Body of pancreas (tissue), 4 donors: ENCODE results near the gene GLRA1. TPM values are rescaled to one million over a fixed set of nuclear protein-coding genes. Genes with fewer than 3 reads are reported as not detected.

Experiments
- ATAC-seq: fragments of 150-250 bp; one replicate; pipeline ENCODE4 v1.9.1; 2016
- DNase-seq, 4 donors: peaks; one replicate each; pipeline ENCODE4 v3.0.0-alpha.2; 2019
- H3K27ac ChIP-seq, 4 donors: fragments of 200-600 bp; sonication (generic); 1 replicate in 3 of 4; 2 replicates in 1 of 4; pipeline versions ENCODE4 v1.5.1 to v1.6.1; 2016 to 2019; ENCODE audit warnings: mild to moderate bottlenecking in 1 of 4, mixed read lengths in 1 of 4, moderate library complexity in 1 of 4
- H3K27me3 ChIP-seq, 2 donors: fragments of 200-600 bp; sonication (generic); one replicate each; pipeline ENCODE4 v1.6.0; 2016; ENCODE audit warnings: mild to moderate bottlenecking in 1 of 2
- H3K36me3 ChIP-seq, 2 donors: fragments of 200-600 bp; sonication (generic); replicated peaks in 1 of 2; 2 replicates each; pipeline ENCODE4 v1.5.1; 2016; ENCODE audit warnings: low read depth in 2 of 2; ENCODE audit not compliant: insufficient read depth in 1 of 2
- H3K4me1 ChIP-seq: fragments of 200-600 bp; sonication (generic); one replicate; pipeline ENCODE4 v1.6.0; 2016
- H3K4me3 ChIP-seq, 2 donors: fragments of 200-600 bp; sonication (generic); 1 replicate in 1 of 2; 2 replicates in 1 of 2; pipeline ENCODE4 v1.5.1; 2016 to 2019
- H3K9me3 ChIP-seq, 3 donors: fragments of 200-600 bp; sonication (generic); 1 replicate in 2 of 3; 2 replicates in 1 of 3; pipeline ENCODE4 v1.5.1; 2016
- POLR2A ChIP-seq, 3 donors: fragments of 450-650 bp; IDR thresholded peaks; one replicate each; pipeline ENCODE4 v1.6.1; 2016; ENCODE audit warnings: antibody characterized with exemption in 3 of 3, mild to moderate bottlenecking in 2 of 3
- WGBS, 2 donors: methylation state at CpG; one replicate each; pipeline ENCODE4 v1.1.5; 2017; 5-methylcytosine and 5-hydroxymethylcytosine counted together
- intact Hi-C: fragments of 100-400 bp; cut with DNase I; formaldehyde crosslinking; loops from one replicate; pipeline ENCODE4 v1.15.1; 2023
- total RNA-seq, 2 donors: library from RNA; depleted of rRNA; stranded (reverse); fragments of >200 nt; gene quantifications; one replicate each; pipeline ENCODE4 v1.1.0, GENCODE V29; 2016
- TF ChIP-seq, protein P1 (sequence below), 7 experiments: fragments of 450-650 bp in 4 of 7; fragments of 200-600 bp in 3 of 7; sonication (generic) in 3 of 7; IDR thresholded peaks; one replicate each; pipeline ENCODE4 v1.5.1; 2016 to 2019; ENCODE audit warnings: antibody characterized with exemption in 7 of 7

Gene GLRA1
- not detected for total RNA-seq

DNA sequence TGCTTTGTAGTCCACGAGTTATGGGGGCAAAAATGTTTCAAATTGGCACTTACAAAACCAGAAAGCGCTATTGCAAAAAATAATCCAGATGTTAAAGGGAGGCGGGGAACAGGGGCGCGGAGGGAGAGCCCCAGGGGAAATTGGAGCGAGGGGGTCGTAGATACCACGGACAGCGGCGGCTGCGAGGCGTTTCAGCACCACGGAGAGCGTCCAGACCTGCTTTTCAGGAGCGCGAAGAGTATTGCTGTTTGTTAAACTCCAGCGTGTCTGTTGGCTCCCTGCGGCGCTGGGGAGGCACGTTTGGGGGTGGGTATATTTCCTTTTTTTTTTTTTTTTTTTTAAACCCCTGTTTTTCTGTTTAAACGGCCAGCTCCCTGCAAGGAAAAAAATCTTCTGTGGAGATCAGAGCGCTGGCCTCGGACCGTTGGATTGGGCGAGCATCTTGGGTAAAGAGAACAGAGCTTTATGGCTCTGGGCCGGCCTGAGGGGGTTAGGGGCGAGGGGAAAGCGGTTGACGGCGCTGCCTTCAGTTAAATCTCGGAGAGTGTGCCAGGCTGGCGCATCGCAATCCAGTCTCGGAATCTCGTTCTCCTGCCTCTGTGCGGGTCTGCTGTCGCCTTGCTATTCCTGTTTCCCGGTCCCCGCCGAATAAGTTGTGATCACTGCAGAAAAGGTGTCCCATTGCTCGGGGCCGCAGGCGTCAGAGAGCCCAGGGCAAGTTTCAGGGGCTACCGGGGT is at the start of gene GLRA1:
TSS of gene GLRA1 (minus strand) at position 288 of the 738 bp plus-strand sequence. CDS start 302 bp downstream, outside the sequence.
- no peak within 1 kb of the TSS for H3K27ac ChIP-seq
- no peaks in the 10 kb centered on the region for H3K4me1 ChIP-seq
- intact Hi-C loops, result no loop called here
- ATAC-seq, result no peak
- H3K27me3 ChIP-seq, result peaks cover 0 to 8% of the 10 kb centered on the region in 2 donors
- peak; percentile 19 to 50 (median 38) for DNase-seq
- no peaks in the 10 kb centered on the region for H3K9me3 ChIP-seq
- H3K36me3 ChIP-seq, result no peaks in the 10 kb centered on the region
- TF ChIP-seq, protein P1, sequence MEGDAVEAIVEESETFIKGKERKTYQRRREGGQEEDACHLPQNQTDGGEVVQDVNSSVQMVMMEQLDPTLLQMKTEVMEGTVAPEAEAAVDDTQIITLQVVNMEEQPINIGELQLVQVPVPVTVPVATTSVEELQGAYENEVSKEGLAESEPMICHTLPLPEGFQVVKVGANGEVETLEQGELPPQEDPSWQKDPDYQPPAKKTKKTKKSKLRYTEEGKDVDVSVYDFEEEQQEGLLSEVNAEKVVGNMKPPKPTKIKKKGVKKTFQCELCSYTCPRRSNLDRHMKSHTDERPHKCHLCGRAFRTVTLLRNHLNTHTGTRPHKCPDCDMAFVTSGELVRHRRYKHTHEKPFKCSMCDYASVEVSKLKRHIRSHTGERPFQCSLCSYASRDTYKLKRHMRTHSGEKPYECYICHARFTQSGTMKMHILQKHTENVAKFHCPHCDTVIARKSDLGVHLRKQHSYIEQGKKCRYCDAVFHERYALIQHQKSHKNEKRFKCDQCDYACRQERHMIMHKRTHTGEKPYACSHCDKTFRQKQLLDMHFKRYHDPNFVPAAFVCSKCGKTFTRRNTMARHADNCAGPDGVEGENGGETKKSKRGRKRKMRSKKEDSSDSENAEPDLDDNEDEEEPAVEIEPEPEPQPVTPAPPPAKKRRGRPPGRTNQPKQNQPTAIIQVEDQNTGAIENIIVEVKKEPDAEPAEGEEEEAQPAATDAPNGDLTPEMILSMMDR (IDR thresholded peaks at IDR 0.05), result no peak
- TF ChIP-seq POLR2A (IDR thresholded peaks at IDR 0.05), result no peak
- WGBS, 2 donors, result 7% methylated on average over 44 of the region's 44 CpGs
- H3K4me3 ChIP-seq, result no peak within 1 kb of the TSS

DNA sequence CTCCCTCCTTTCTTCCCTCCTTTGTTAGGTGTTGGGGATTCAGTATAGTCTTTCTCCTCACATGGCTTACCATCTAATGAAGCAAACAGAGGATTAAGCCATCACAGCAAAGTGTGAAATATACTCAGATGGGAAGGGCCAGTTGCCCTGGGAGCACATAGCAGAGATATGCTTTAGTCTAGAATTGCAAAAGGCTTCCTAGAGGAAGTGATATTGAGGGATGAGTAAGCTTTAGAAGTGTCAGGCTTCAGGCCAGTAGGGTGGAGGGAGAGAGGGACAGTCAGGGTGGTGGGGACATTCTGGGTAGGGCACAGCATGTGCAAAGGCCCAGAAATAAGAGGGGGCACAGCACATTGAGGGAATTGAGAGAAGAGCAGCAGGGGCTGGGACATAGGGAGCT is 46.2 kb upstream of the GLRA1 start:
- H3K4me1 ChIP-seq, result no peaks in the 10 kb centered on the region
- ATAC-seq, result no peak

DNA sequence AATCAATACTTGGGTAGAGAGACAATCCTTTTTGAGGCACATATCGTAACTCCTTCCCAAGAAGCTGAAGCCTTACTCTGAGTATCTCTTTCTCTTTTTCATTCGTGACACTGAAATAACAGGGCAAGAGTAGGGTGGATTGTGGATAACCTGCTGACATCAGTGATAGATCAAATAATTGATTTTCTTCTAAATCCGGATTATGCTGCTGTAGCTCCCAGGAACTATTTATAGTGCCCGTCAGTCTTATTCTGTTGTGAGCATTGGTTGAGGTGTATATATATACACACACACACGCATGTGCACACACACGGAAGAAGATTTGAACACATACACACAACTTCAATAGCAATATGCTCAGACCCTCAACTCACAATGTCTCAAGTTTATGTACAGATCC is 43.2 kb upstream of the GLRA1 start:
- H3K27me3 ChIP-seq, result no peaks in the 10 kb centered on the region
- H3K4me3 ChIP-seq, result no peak overlapping the region
- no peak for TF ChIP-seq POLR2A (IDR thresholded peaks at IDR 0.05)
- TF ChIP-seq, protein P1 (IDR thresholded peaks at IDR 0.05), result no peak
- no peaks in the 10 kb centered on the region for H3K9me3 ChIP-seq
- DNase-seq (no peak), ATAC-seq (no peak)
- no peaks in the 10 kb centered on the region for H3K4me1 ChIP-seq
- H3K36me3 ChIP-seq, result no peaks in the 10 kb centered on the region
- 48 to 64% methylated on average over 6 of the region's 6 CpGs for WGBS, 2 donors
- intact Hi-C loops, result no loop called here
- no peak overlapping the region for H3K27ac ChIP-seq

More for the DNA sequence above, 46.2 kb upstream of the GLRA1 start:
- no peak for DNase-seq
- H3K36me3 ChIP-seq, result no peaks in the 10 kb centered on the region
- no peak overlapping the region for H3K4me3 ChIP-seq
- no peaks in the 10 kb centered on the region for H3K9me3 ChIP-seq
- TF ChIP-seq, protein P1 (IDR thresholded peaks at IDR 0.05), result no peak
- H3K27ac ChIP-seq, result no peak overlapping the region
- no peaks in the 10 kb centered on the region for H3K27me3 ChIP-seq
- intact Hi-C loops, result no loop called here

DNA sequence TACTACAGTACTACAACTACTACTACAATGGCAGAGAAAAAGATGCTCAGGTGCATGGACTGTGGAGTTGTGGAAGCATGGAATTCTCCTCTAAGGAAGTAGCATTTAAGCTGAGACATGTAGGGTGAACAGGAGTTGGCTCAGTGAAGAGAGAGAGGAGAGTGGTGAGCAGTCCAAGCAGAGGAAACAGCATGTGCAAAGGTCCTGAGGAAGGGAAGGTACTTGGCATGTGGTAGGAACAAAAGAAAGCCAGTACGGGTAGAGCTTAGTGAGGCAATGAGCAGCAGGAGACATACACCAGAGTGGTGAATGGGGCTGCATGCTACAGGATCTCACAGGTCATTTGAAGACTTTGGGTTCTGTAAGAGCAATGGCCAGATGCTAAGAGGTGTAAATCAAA is 41.4 kb upstream of the GLRA1 start:
- intact Hi-C loops, result no loop called here
- Histone ChIP-seq H3K27me3 (no peaks in the 10 kb centered on the region), H3K27ac (no peak overlapping the region), H3K9me3 (no peaks in the 10 kb centered on the region), H3K36me3 (no peaks in the 10 kb centered on the region), H3K4me3 (no peak overlapping the region), H3K4me1 (no peaks in the 10 kb centered on the region)
- no peak for DNase-seq
- no peak for ATAC-seq
- 71 to 84% methylated on average over 1 of the region's 1 CpG for WGBS, 2 donors
- TF ChIP-seq, protein P1 (IDR thresholded peaks at IDR 0.05), result no peak
- TF ChIP-seq POLR2A (IDR thresholded peaks at IDR 0.05), result no peak

DNA sequence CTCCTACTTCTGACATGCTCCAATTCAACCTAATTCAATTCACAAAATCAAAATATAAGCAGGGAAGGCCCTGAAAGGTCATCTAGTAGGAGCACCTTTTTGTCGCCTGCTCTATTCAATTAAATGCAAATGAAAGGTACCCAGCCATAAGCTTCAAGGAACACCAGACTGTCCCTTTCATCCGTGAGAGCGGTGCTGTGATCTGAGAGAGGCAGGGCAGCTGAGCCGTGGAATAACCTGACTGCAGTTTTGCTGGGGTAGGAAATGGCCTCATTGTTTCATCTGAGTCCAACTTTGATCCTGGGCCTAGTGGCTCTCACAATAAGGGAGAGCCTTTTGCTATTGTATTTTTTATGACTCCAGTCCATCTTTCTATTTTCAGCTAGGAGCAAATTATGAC is 39.8 kb upstream of the GLRA1 start:
- DNase-seq (no peak), ATAC-seq (no peak)
- Histone ChIP-seq H3K27ac (no peak overlapping the region), H3K4me1 (no peaks in the 10 kb centered on the region), H3K27me3 (no peaks in the 10 kb centered on the region), H3K9me3 (no peaks in the 10 kb centered on the region), H3K36me3 (no peaks in the 10 kb centered on the region), H3K4me3 (no peak overlapping the region)
- 65 to 75% methylated on average over 4 of the region's 4 CpGs for WGBS, 2 donors
- intact Hi-C loops, result no loop called here
- TF ChIP-seq, protein P1 (IDR thresholded peaks at IDR 0.05), result no peak
- no peak for TF ChIP-seq POLR2A (IDR thresholded peaks at IDR 0.05)
